Measurements from ENCODE around the gene CMTM8. TPM values are rescaled to one million over a fixed set of nuclear protein-coding genes. Genes with fewer than 3 reads are reported as not detected.

The CMTM8 gene
- polyA plus RNA-seq, 1 experiment, result 0.31 TPM

- CTCF ChIA-PET, result interaction anchor here (1.2 kb wide), 2 partner anchors 28 to 50 kb away, joined by 3 read pairs; no protein-coding TSS in a partner anchor
These were observed 86.7 kb downstream of the CMTM8 start for GRCh38 chr3:32325201-32325600.

GRCh38 chr3:32325927-32326326, 87.4 kb downstream of the CMTM8 start:
- ChIA-PET CTCF (no interaction called here), POLR2A (no interaction called here)
- Histone ChIP-seq H3K4me3 (ENCODE audit: low read depth, low read length) (no peak overlapping the region), H3K9me3 (ENCODE audit: control insufficient read depth, insufficient read depth, low read length) (no peaks in the 10 kb centered on the region), H3K27me3 (ENCODE audit: control insufficient read depth, insufficient read depth, low read length) (peaks cover 23% of the 10 kb centered on the region), H3K27ac (ENCODE audit: low read depth, low read length) (no peak overlapping the region)
- TF ChIP-seq CTCF (IDR thresholded peaks at IDR 0.05; ENCODE audit: low read depth, low read length), result no peak
- DNase-seq (ENCODE audit: low read depth, low spot score), result no peak

More at GRCh38 chr3:32325201-32325600, 86.7 kb downstream of the CMTM8 start:
- Histone ChIP-seq H3K9me3 (ENCODE audit: control insufficient read depth, insufficient read depth, low read length) (no peaks in the 10 kb centered on the region), H3K4me3 (ENCODE audit: low read depth, low read length) (no peak overlapping the region), H3K27me3 (ENCODE audit: control insufficient read depth, insufficient read depth, low read length) (peaks cover 27% of the 10 kb centered on the region), H3K27ac (ENCODE audit: low read depth, low read length) (no peak overlapping the region)
- POLR2A ChIA-PET, result no interaction called here
- TF ChIP-seq CTCF (IDR thresholded peaks at IDR 0.05; ENCODE audit: low read depth, low read length), result no peak
- no peak for DNase-seq (ENCODE audit: low read depth, low spot score)

- peaks cover 20% of the 10 kb centered on the region for H3K27me3 ChIP-seq (ENCODE audit: control insufficient read depth, insufficient read depth, low read length)
- TF ChIP-seq CTCF (IDR thresholded peaks at IDR 0.05; ENCODE audit: low read depth, low read length), result no peak
- H3K9me3 ChIP-seq (ENCODE audit: control insufficient read depth, insufficient read depth, low read length), result no peaks in the 10 kb centered on the region
- ChIA-PET POLR2A (no interaction called here), CTCF (no interaction called here)
- H3K4me3 ChIP-seq (ENCODE audit: low read depth, low read length), result no peak overlapping the region
- no peak overlapping the region for H3K27ac ChIP-seq (ENCODE audit: low read depth, low read length)
- DNase-seq (ENCODE audit: low read depth, low spot score), result no peak
These were observed 88.3 kb downstream of the CMTM8 start for GRCh38 chr3:32326795-32327194.

DNA sequence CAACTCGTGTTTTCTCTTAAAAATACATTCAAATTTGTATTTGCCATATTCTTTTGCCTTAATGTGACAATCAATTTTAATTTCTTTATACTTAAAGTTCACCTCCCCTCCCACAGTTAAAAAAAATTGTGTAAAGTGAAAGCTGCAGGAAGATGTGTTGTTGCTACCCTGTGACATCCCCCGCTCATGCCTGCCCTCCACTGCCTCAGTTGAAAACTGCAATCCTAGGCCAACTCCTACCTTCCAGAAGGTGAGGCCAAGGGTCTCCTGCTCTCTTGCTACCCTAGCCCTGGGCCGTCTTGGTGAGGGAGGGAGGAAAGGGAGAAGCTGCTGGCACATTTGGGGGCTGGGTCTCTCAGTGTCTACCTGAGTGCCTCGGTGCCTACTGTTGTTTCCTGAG, 96.2 kb downstream of the CMTM8 start:
- no peak for DNase-seq (ENCODE audit: low read depth, low spot score)
- ChIA-PET CTCF (interaction anchor here (0.9 to 1.0 kb wide), 2 partner anchors 39 to 157 kb away, joined by 3 read pairs; no protein-coding TSS in a partner anchor), POLR2A (no interaction called here)
- no peak overlapping the region for H3K4me3 ChIP-seq (ENCODE audit: low read depth, low read length)
- H3K27ac ChIP-seq (ENCODE audit: low read depth, low read length), result no peak overlapping the region
- peaks cover 6% of the 10 kb centered on the region for H3K27me3 ChIP-seq (ENCODE audit: control insufficient read depth, insufficient read depth, low read length)
- H3K9me3 ChIP-seq (ENCODE audit: control insufficient read depth, insufficient read depth, low read length), result no peaks in the 10 kb centered on the region
- peak; percentile 26 for TF ChIP-seq CTCF (IDR thresholded peaks at IDR 0.05; ENCODE audit: low read depth, low read length)

DNA sequence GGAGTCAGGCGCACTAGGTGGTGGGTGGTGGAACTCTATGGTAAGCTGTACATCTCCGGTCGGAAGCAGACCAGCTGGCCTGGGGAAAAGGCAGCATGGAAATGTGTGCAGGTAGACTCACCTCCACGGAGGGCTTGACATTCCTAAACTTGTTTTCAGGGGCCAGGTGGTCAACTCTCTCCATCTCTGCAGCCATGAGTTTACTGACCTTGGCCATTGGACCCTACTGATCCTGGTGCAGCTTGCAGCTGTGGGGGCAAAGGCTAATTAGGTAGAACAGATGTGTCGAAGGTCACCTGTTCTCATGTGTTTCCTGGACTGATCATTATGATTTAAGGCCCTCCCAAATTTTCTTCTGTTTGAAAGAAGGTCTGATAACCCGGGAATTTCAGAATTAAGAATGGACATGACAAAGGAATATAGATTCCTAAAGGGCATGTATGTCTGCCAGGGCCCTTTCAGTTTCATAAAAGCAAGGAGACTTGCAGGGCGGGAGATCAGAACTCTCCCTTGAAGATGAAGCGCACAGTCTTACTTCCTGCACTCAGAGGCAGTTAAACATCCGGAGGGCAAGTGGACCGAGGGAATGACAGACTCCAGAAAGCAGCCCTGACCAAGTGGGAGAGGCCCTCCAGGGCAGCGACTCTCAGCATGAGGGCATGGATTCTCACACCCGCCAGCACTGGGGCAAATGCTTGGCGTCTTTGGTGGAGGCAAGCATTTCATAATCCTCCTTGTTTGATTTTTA, 97.1 kb downstream of the CMTM8 start:
- ChIA-PET CTCF (interaction anchor here (0.9 kb wide), 1 partner anchor 158 kb away, joined by 3 read pairs; no protein-coding TSS in a partner anchor), POLR2A (no interaction called here)
- H3K4me3 ChIP-seq (ENCODE audit: low read depth, low read length), result no peak overlapping the region
- no peaks in the 10 kb centered on the region for H3K9me3 ChIP-seq (ENCODE audit: control insufficient read depth, insufficient read depth, low read length)
- H3K27ac ChIP-seq (ENCODE audit: low read depth, low read length), result no peak overlapping the region
- H3K27me3 ChIP-seq (ENCODE audit: control insufficient read depth, insufficient read depth, low read length), result peaks cover 6% of the 10 kb centered on the region
- TF ChIP-seq CTCF (IDR thresholded peaks at IDR 0.05; ENCODE audit: low read depth, low read length), result no peak
- no peak for DNase-seq (ENCODE audit: low read depth, low spot score)

Data from AG04450 (cell line).